ENCODE results near the gene ADCY6.

The ADCY6 gene

GRCh38 chr12:48786591-48787544 lies 2.0 kb downstream of the ADCY6 start:
- in situ Hi-C loops (cut with MboI; ENCODE audit: low sequenced_read_pairs) = no loop called here

- in situ Hi-C loops (cut with MboI; ENCODE audit: low sequenced_read_pairs) = no loop called here
Observed at GRCh38 chr12:48783432-48783831, 5.5 kb downstream of the ADCY6 start.

- in situ Hi-C loops (cut with MboI; ENCODE audit: low sequenced_read_pairs) = no loop called here
Observed at GRCh38 chr12:48782457-48783395, 6.2 kb downstream of the ADCY6 start.

GRCh38 chr12:48781750-48782456 lies 7.0 kb downstream of the ADCY6 start:
- in situ Hi-C loops (cut with MboI; ENCODE audit: low sequenced_read_pairs) = no loop called here

- in situ Hi-C loops (cut with MboI; ENCODE audit: low sequenced_read_pairs) = no loop called here
Observed at GRCh38 chr12:48780381-48781025, 8.4 kb downstream of the ADCY6 start.

GRCh38 chr12:48779869-48780268 lies 9.0 kb downstream of the ADCY6 start:
- in situ Hi-C loops (cut with MboI; ENCODE audit: low sequenced_read_pairs) = no loop called here

- in situ Hi-C loops (cut with MboI; ENCODE audit: low sequenced_read_pairs) = no loop called here
Observed at GRCh38 chr12:48777501-48778400, 11.1 kb downstream of the ADCY6 start.

GRCh38 chr12:48776956-48777355 lies 11.9 kb downstream of the ADCY6 start:
- in situ Hi-C loops (cut with MboI; ENCODE audit: low sequenced_read_pairs) = no loop called here

GRCh38 chr12:48775991-48776649 lies 12.8 kb downstream of the ADCY6 start:
- in situ Hi-C loops (cut with MboI; ENCODE audit: low sequenced_read_pairs) = no loop called here

- in situ Hi-C loops (cut with MboI; ENCODE audit: low sequenced_read_pairs) = no loop called here
Observed at GRCh38 chr12:48775299-48775698, 13.6 kb downstream of the ADCY6 start.

GRCh38 chr12:48774516-48774915 lies 14.4 kb downstream of the ADCY6 start:
- in situ Hi-C loops (cut with MboI; ENCODE audit: low sequenced_read_pairs) = no loop called here

GRCh38 chr12:48773686-48774085 lies 15.2 kb downstream of the ADCY6 start:
- in situ Hi-C loops (cut with MboI; ENCODE audit: low sequenced_read_pairs) = no loop called here

GRCh38 chr12:48771588-48772112 lies 17.2 kb downstream of the ADCY6 start:
- in situ Hi-C loops (cut with MboI; ENCODE audit: low sequenced_read_pairs) = no loop called here

GRCh38 chr12:48770756-48771155 lies 18.1 kb downstream of the ADCY6 start:
- in situ Hi-C loops (cut with MboI; ENCODE audit: low sequenced_read_pairs) = no loop called here

GRCh38 chr12:48768736-48769135 lies 20.2 kb downstream of the ADCY6 start:
- in situ Hi-C loops (cut with MboI; ENCODE audit: low sequenced_read_pairs) = no loop called here

- in situ Hi-C loops (cut with MboI; ENCODE audit: low sequenced_read_pairs) = no loop called here
Observed at GRCh38 chr12:48768147-48768546, 20.7 kb downstream of the ADCY6 start.

- in situ Hi-C loops (cut with MboI; ENCODE audit: low sequenced_read_pairs) = no loop called here
Observed at GRCh38 chr12:48767521-48767920, 21.4 kb downstream of the ADCY6 start.

GRCh38 chr12:48767047-48767446 lies 21.8 kb downstream of the ADCY6 start:
- in situ Hi-C loops (cut with MboI; ENCODE audit: low sequenced_read_pairs) = no loop called here

- in situ Hi-C loops (cut with MboI; ENCODE audit: low sequenced_read_pairs) = no loop called here
Observed at GRCh38 chr12:48765753-48766162, 23.1 kb downstream of the ADCY6 start.

Measured in HL-60/S4 (cell line).